ENCODE data around the gene ARAF.

The ARAF gene

GRCh38 chrX:47577901-47578300, 16.9 kb downstream of the ARAF start:
- DNase-seq (ENCODE audit: insufficient read length): no peak
- TF ChIP-seq POLR2AphosphoS5 (IDR thresholded peaks at IDR 0.05; ENCODE audit: low read depth, low read length) (no peak), TAF1 (IDR thresholded peaks at IDR 0.05; ENCODE audit: borderline replicate concordance, low read depth, low read length) (no peak), POLR2A (IDR thresholded peaks at IDR 0.05; ENCODE audit: low read depth, low read length) (no peak)
- peak; percentile 48 for FAIRE-seq

DNA sequence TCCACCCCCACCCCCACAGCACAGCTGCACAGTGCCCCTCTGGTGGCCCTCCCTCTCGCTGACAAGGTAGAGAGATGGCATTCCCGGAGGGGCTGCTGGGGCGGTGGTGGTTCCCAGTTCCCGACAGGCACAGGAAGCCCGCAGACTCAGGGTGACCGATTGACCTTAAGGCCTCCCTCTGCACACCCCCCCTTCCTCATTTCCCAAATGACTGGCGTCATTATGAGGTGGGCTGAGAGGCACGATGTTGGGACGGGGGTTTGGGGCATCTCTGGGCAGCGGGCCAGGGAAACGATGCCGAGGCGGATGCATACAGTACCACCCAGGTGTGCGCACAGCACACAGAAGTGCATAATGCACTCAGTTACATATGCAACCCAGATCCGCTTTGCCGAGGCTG, 17.7 kb downstream of the ARAF start:
- TF ChIP-seq TAF1 (IDR thresholded peaks at IDR 0.05; ENCODE audit: borderline replicate concordance, low read depth, low read length) (no peak), POLR2A (IDR thresholded peaks at IDR 0.05; ENCODE audit: low read depth, low read length) (no peak), POLR2AphosphoS5 (IDR thresholded peaks at IDR 0.05; ENCODE audit: low read depth, low read length) (no peak)
- DNase-seq (ENCODE audit: insufficient read length) (no peak), FAIRE-seq (no peak)

- FAIRE-seq (peak; percentile 65), DNase-seq (ENCODE audit: insufficient read length) (no peak)
- no peak for TF ChIP-seq POLR2A (IDR thresholded peaks at IDR 0.05; ENCODE audit: low read depth, low read length)
- TF ChIP-seq TAF1 (IDR thresholded peaks at IDR 0.05; ENCODE audit: borderline replicate concordance, low read depth, low read length): no peak
- no peak for TF ChIP-seq POLR2AphosphoS5 (IDR thresholded peaks at IDR 0.05; ENCODE audit: low read depth, low read length)
These were observed 18.5 kb downstream of the ARAF start for GRCh38 chrX:47579537-47579936.

GRCh38 chrX:47581731-47582647, 21.0 kb downstream of the ARAF start, which contains the start of gene TIMP1:
Gene TIMP1 (plus strand): TSS chrX:47582436. CDS start chrX:47583416, 980 bp downstream.
- FAIRE-seq (peak; percentile 90), DNase-seq (ENCODE audit: insufficient read length) (peak; percentile 71)
- 0 out of 2 replicates have a peak, but pooled peaks have one; percentile 18 for TF ChIP-seq TAF1 (IDR thresholded peaks at IDR 0.05; ENCODE audit: borderline replicate concordance, low read depth, low read length)
- TF ChIP-seq POLR2AphosphoS5 (IDR thresholded peaks at IDR 0.05; ENCODE audit: low read depth, low read length): no peak
- TF ChIP-seq POLR2A (IDR thresholded peaks at IDR 0.05; ENCODE audit: low read depth, low read length): peak; percentile 67

- no peak for FAIRE-seq
- no peak for DNase-seq (ENCODE audit: insufficient read length)
- TF ChIP-seq TAF1 (IDR thresholded peaks at IDR 0.05; ENCODE audit: borderline replicate concordance, low read depth, low read length) (no peak), POLR2A (IDR thresholded peaks at IDR 0.05; ENCODE audit: low read depth, low read length) (no peak), POLR2AphosphoS5 (IDR thresholded peaks at IDR 0.05; ENCODE audit: low read depth, low read length) (no peak)
These were observed 22.3 kb downstream of the ARAF start for GRCh38 chrX:47583240-47583861.

DNA sequence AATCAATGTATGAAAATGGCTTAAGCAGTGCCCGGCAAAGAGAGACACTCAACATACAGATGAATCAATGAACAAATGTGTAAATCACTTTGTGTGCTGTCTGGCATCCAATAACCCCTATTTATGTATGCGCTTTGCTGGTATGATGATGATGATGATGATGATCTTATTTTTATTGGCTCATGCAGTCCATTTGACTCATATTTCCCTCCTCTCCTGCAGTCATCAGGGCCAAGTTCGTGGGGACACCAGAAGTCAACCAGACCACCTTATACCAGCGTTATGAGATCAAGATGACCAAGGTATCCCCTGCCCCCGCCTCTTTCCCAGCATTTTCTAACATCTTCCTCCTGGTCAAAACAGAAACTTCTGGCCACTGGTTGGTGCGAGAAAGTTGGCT, 23.7 kb downstream of the ARAF start:
- TF ChIP-seq TAF1 (IDR thresholded peaks at IDR 0.05; ENCODE audit: borderline replicate concordance, low read depth, low read length) (no peak), POLR2A (IDR thresholded peaks at IDR 0.05; ENCODE audit: low read depth, low read length) (no peak), POLR2AphosphoS5 (IDR thresholded peaks at IDR 0.05; ENCODE audit: low read depth, low read length) (no peak)
- FAIRE-seq: no peak
- DNase-seq (ENCODE audit: insufficient read length): no peak

GRCh38 chrX:47585273-47585672, 24.3 kb downstream of the ARAF start:
- TF ChIP-seq TAF1 (IDR thresholded peaks at IDR 0.05; ENCODE audit: borderline replicate concordance, low read depth, low read length) (no peak), POLR2AphosphoS5 (IDR thresholded peaks at IDR 0.05; ENCODE audit: low read depth, low read length) (no peak), POLR2A (IDR thresholded peaks at IDR 0.05; ENCODE audit: low read depth, low read length) (no peak)
- no peak for DNase-seq (ENCODE audit: insufficient read length)
- no peak for FAIRE-seq

DNA sequence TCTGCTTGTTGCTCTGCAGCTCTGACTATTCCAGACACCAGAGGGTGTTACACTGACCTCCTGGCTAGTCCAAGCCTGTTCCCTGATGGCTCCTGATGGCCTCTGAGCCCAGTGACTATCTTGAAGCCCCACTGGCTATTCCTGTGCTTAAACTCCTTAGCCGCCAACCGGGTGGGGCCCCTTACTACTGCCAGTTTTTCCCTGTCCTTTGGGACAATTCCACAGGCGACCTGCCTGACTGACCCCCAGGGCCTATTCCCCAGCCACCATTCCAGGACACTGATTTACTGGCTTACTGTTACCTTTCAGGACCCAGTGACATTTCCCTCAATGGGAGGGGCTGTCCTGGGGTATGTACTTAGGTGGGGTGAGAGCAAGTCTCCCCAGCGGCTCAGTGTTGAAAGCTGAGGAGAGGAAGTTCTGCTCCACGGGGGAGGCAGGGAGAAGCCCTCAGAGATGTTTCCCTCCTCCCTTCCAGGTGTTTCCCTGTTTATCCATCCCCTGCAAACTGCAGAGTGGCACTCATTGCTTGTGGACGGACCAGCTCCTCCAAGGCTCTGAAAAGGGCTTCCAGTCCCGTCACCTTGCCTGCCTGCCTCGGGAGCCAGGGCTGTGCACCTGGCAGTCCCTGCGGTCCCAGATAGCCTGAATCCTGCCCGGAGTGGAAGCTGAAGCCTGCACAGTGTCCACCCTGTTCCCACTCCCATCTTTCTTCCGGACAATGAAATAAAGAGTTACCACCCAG, 25.2 kb downstream of the ARAF start:
- DNase-seq (ENCODE audit: insufficient read length) (no peak), FAIRE-seq (no peak)
- TF ChIP-seq POLR2A (IDR thresholded peaks at IDR 0.05; ENCODE audit: low read depth, low read length): no peak
- no peak for TF ChIP-seq POLR2AphosphoS5 (IDR thresholded peaks at IDR 0.05; ENCODE audit: low read depth, low read length)
- no peak for TF ChIP-seq TAF1 (IDR thresholded peaks at IDR 0.05; ENCODE audit: borderline replicate concordance, low read depth, low read length)

DNA sequence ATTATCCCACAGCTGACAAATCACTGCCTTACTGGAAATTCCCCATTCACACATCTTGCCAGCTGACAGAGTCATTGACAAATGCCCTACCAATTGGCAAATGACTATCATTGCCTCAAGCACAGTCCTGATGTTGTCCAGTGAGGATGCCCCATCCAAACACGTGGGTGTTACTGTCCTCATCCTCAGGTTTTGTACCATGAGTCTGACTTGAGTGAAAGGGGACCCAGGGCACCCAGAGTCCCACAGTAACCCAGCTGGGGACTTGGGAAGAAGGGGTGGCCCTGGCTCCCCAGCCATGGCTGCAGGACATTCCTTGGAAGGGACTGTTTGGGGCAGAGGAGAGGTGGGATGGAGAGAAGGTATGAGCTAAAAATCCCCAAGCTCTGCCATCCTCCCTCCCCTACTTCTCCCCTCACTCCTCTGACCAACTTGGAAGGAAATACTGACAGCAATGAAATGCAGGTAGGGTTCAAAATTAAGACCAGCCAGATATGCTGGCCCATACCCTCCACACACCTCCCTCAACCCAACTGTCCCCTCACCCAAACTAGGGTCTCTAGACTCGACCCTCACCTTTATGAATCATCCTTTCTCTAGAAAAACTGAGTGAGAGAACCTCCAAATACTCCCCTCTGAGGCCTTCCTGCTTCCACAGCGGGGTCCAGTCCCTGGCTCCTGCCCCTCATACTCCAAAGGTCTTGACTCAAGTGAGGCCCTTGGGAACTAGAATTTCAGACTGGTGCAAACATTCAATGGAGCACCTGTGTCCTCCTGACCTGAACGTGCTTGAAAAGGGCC, 26.3 kb downstream of the ARAF start:
- no peak for DNase-seq (ENCODE audit: insufficient read length)
- FAIRE-seq: no peak
- TF ChIP-seq POLR2AphosphoS5 (IDR thresholded peaks at IDR 0.05; ENCODE audit: low read depth, low read length) (no peak), TAF1 (IDR thresholded peaks at IDR 0.05; ENCODE audit: borderline replicate concordance, low read depth, low read length) (no peak), POLR2A (IDR thresholded peaks at IDR 0.05; ENCODE audit: low read depth, low read length) (no peak)

- FAIRE-seq (no peak), DNase-seq (ENCODE audit: insufficient read length) (no peak)
- TF ChIP-seq POLR2A (IDR thresholded peaks at IDR 0.05; ENCODE audit: low read depth, low read length): no peak
- no peak for TF ChIP-seq TAF1 (IDR thresholded peaks at IDR 0.05; ENCODE audit: borderline replicate concordance, low read depth, low read length)
- TF ChIP-seq POLR2AphosphoS5 (IDR thresholded peaks at IDR 0.05; ENCODE audit: low read depth, low read length): no peak
These were observed 27.1 kb downstream of the ARAF start for GRCh38 chrX:47587906-47588735.

Data from GM12892 (cell line).